ENCODE results near the gene OR2V2.

GRCh38 chr5:181203777-181204112 lies 56.4 kb downstream of the OR2V2 start:
- TF ChIP-seq REST (IDR thresholded peaks at IDR 0.05; ENCODE audit: insufficient read depth in 1 of 2, low read depth in 2 of 2, low read length in 2 of 2): no peak
- TF ChIP-seq SIN3A (IDR thresholded peaks at IDR 0.05; ENCODE audit: borderline replicate concordance, insufficient read depth, low read length): no peak
- TF ChIP-seq TAF1 (IDR thresholded peaks at IDR 0.05; ENCODE audit: borderline replicate concordance, insufficient read depth, low read length): no peak
- no peak for TF ChIP-seq POLR2AphosphoS5 (IDR thresholded peaks at IDR 0.05; ENCODE audit: low read depth, low read length)
- TF ChIP-seq FOXP2 (optimal IDR thresholded peaks at IDR 0.05; ENCODE audit: borderline replicate concordance, extremely low read depth, extremely low read length, insufficient read depth): no peak

All from PFSK-1 (cell line).